ENCODE results near the gene ZNF684.
"Not testable (repeated sequence)": the region's sequence is repeated elsewhere in the genome, so short reads cannot be mapped to it uniquely, and the experiment has no call there.

Gene ZNF684

GRCh38 chr1:40567825-40568224 lies 36.4 kb downstream of the ZNF684 start:
- no peak for DNase-seq (ENCODE audit: low read depth, low spot score)

- not testable (repeated sequence) for DNase-seq (ENCODE audit: low read depth, low spot score)
These were observed 43.4 kb downstream of the ZNF684 start for GRCh38 chr1:40574805-40575204.

GRCh38 chr1:40575336-40575735 lies 43.9 kb downstream of the ZNF684 start:
- DNase-seq (ENCODE audit: low read depth, low spot score): no peak

GRCh38 chr1:40582116-40582515 lies 50.7 kb downstream of the ZNF684 start:
- no peak for DNase-seq (ENCODE audit: low read depth, low spot score)

GRCh38 chr1:40583980-40584379 lies 52.5 kb downstream of the ZNF684 start:
- no peak for DNase-seq (ENCODE audit: low read depth, low spot score)

GRCh38 chr1:40588586-40588985 lies 57.1 kb downstream of the ZNF684 start:
- DNase-seq (ENCODE audit: low read depth, low spot score): no peak

- no peak for DNase-seq (ENCODE audit: low read depth, low spot score)
These were observed 60.8 kb downstream of the ZNF684 start for GRCh38 chr1:40592107-40592803.

GRCh38 chr1:40593449-40594186 lies 62.2 kb downstream of the ZNF684 start:
- DNase-seq (ENCODE audit: low read depth, low spot score): no peak

- DNase-seq (ENCODE audit: low read depth, low spot score): no peak
These were observed 62.7 kb downstream of the ZNF684 start for GRCh38 chr1:40594187-40594531.

GRCh38 chr1:40595623-40596022 lies 64.2 kb downstream of the ZNF684 start:
- DNase-seq (ENCODE audit: low read depth, low spot score): no peak

Measured in activated CD4-positive, CD25-positive, alpha-beta regulatory T cell treated with anti-CD3 and anti-CD28 coated beads, Interleukin-2, amount 50 U/mL, for 16 hours (primary cell).